SK-N-SH treated with all-trans-retinoic acid at 6 μM for 48 hours (cell line): Measurements from ENCODE around the gene LSS.

Experiments
- ARNTL ChIP-seq: fragments of 450-650 bp; formaldehyde crosslinking; IDR thresholded peaks from 2 replicates; pipeline ENCODE4 v1.5.0; 2020; ENCODE audit warnings: low read depth, mild to moderate bottlenecking, moderate library complexity, borderline replicate concordance
- OSR1 ChIP-seq: fragments of 250-450 bp; sonication (Bioruptor Pico); IDR thresholded peaks from 2 replicates; pipeline ENCODE4 v1.8.0; 2022; ENCODE audit warnings: moderate library complexity, mild to moderate bottlenecking, inconsistent platforms
- PATZ1 ChIP-seq: fragments of 250-450 bp; sonication (Bioruptor Pico); IDR thresholded peaks from 2 replicates; pipeline ENCODE4 v1.8.0; 2020; ENCODE audit warnings: mild to moderate bottlenecking, moderate library complexity, borderline replicate concordance
- POU6F1 ChIP-seq: fragments of 250-450 bp; sonication (Bioruptor Pico); IDR thresholded peaks from 2 replicates; pipeline ENCODE4 v1.8.0; 2021; ENCODE audit warnings: low read depth, mild to moderate bottlenecking, moderate library complexity, borderline replicate concordance
- ZFP3 ChIP-seq: fragments of 250-450 bp; sonication (Bioruptor Pico); IDR thresholded peaks from 2 replicates; pipeline ENCODE4 v1.5.0; 2020; ENCODE audit warnings: mild to moderate bottlenecking, moderate library complexity
- ZNF70 ChIP-seq: fragments of 450-650 bp; formaldehyde crosslinking; IDR thresholded peaks from 2 replicates; pipeline ENCODE4 v1.5.0; 2020; ENCODE audit warnings: mild to moderate bottlenecking, moderate library complexity

- TF ChIP-seq PATZ1, result no peak
- TF ChIP-seq POU6F1 (CRISPR knock-in tag), result no peak
- TF ChIP-seq ZFP3, result no peak
- TF ChIP-seq ARNTL (CRISPR knock-in tag), result no peak
- no peak for TF ChIP-seq ZNF70
- TF ChIP-seq OSR1 (CRISPR knock-in tag), result no peak
Observed at GRCh38 chr21:46153247-46154154, 75.1 kb downstream of the LSS start.
